DND-41 (cell line): ENCODE results near the gene NUDT3.
"Not testable (repeated sequence)": the region's sequence is repeated elsewhere in the genome, so short reads cannot be mapped to it uniquely, and the experiment has no call there.

ENCODE experiments used
- ATAC-seq: fragments of 200-7000 bp; cut with Tn5 transposase; 3 replicates; pipeline ENCODE4 v1.9.1; 2021; ENCODE audit warnings: low read depth; ENCODE audit not compliant: insufficient read depth
- DNase-seq: peaks from one replicate; pipeline ENCODE4 v3.0.0-alpha.2; 2020
- H2AFZ ChIP-seq: 2 replicates; pipeline ENCODE4 v1.6.0; 2012; ENCODE audit warnings: low read depth, low read length
- H3K27ac ChIP-seq: 2 replicates; pipeline ENCODE4 v1.5.1; 2012; ENCODE audit warnings: low read length, inconsistent platforms
- H3K27me3 ChIP-seq: fragments of 200-600 bp; sonication (generic); 2 replicates; pipeline ENCODE4 v1.6.0; 2012; ENCODE audit warnings: low read length, mild to moderate bottlenecking, inconsistent platforms; ENCODE audit not compliant: insufficient read depth, poor library complexity
- H3K36me3 ChIP-seq: 2 replicates; pipeline ENCODE4 v1.5.1; 2012; ENCODE audit warnings: low read length, inconsistent platforms; ENCODE audit not compliant: insufficient read depth
- H3K4me1 ChIP-seq: 2 replicates; pipeline ENCODE4 v1.5.1; 2012; ENCODE audit warnings: mild to moderate bottlenecking, low read length; ENCODE audit not compliant: insufficient read depth
- H3K4me2 ChIP-seq: 2 replicates; pipeline ENCODE4 v1.6.0; 2012; ENCODE audit warnings: mild to moderate bottlenecking, moderate library complexity, low read length, inconsistent platforms; ENCODE audit not compliant: insufficient read depth
- H3K4me3 ChIP-seq, 2 experiments: fragments of 200-600 bp in 1 of 2; shearing (Covaris generic) in 1 of 2; 2 replicates each; pipeline ENCODE4 v1.5.1; 2012 to 2016; ENCODE audit warnings: inconsistent platforms in 2 of 2, low read length in 2 of 2, mild to moderate bottlenecking in 2 of 2, low read depth in 1 of 2, moderate library complexity in 1 of 2
- H3K79me2 ChIP-seq: 2 replicates; pipeline ENCODE4 v1.6.0; 2012; ENCODE audit warnings: low read length, inconsistent platforms; ENCODE audit not compliant: insufficient read depth
- H3K9ac ChIP-seq: 2 replicates; pipeline ENCODE4 v1.6.0; 2012; ENCODE audit warnings: low read depth, mild to moderate bottlenecking, inconsistent platforms, low read length, moderate library complexity
- H3K9me3 ChIP-seq: 2 replicates; pipeline ENCODE4 v1.5.1; 2012; ENCODE audit warnings: low read length, moderate library complexity, mild to moderate bottlenecking, inconsistent platforms; ENCODE audit not compliant: insufficient read depth, severe bottlenecking
- H4K20me1 ChIP-seq: 2 replicates; pipeline ENCODE4 v1.6.0; 2012; ENCODE audit warnings: low read length; ENCODE audit not compliant: insufficient read depth
- EZH2 ChIP-seq: IDR thresholded peaks from 3 replicates; pipeline ENCODE4 v1.6.1; 2012; ENCODE audit warnings: borderline replicate concordance, low read depth, mild to moderate bottlenecking, moderate library complexity, low read length, inconsistent platforms; ENCODE audit not compliant: severe bottlenecking
- TF ChIP-seq, protein P1 (sequence below): IDR thresholded peaks from 2 replicates; pipeline ENCODE4 v1.5.1; 2012; ENCODE audit warnings: borderline replicate concordance, low read length, moderate library complexity, mild to moderate bottlenecking; ENCODE audit not compliant: poor library complexity, severe bottlenecking; ENCODE audit errors: extremely low read depth

NUDT3 gene

DNA sequence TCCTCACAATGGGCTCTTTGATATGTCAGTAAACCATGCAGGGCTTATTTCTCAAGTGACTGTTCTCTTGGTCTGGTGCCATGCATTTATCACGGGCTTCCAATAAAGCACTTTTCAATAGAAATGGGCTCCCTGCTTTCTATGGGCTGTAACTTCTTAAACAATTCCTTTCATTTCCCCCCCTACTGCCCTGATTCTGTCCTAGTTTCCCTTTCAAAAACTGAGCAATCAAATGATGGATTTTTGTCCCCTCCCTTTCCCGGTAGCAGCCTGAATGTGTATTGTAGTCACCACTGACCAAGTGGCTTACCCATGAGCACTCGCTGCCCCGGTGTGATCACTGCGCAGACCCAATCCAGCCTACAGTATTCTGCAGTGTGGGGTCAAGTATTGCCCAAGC lies 19.5 kb upstream of the NUDT3 start:
- no peaks in the 10 kb centered on the region for H3K9me3 ChIP-seq
- TF ChIP-seq, protein P1, sequence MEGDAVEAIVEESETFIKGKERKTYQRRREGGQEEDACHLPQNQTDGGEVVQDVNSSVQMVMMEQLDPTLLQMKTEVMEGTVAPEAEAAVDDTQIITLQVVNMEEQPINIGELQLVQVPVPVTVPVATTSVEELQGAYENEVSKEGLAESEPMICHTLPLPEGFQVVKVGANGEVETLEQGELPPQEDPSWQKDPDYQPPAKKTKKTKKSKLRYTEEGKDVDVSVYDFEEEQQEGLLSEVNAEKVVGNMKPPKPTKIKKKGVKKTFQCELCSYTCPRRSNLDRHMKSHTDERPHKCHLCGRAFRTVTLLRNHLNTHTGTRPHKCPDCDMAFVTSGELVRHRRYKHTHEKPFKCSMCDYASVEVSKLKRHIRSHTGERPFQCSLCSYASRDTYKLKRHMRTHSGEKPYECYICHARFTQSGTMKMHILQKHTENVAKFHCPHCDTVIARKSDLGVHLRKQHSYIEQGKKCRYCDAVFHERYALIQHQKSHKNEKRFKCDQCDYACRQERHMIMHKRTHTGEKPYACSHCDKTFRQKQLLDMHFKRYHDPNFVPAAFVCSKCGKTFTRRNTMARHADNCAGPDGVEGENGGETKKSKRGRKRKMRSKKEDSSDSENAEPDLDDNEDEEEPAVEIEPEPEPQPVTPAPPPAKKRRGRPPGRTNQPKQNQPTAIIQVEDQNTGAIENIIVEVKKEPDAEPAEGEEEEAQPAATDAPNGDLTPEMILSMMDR: no peak
- TF ChIP-seq EZH2: no peak
- H3K36me3 ChIP-seq: peaks cover 27% of the 10 kb centered on the region
- no peak overlapping the region for H3K4me2 ChIP-seq
- H3K9ac ChIP-seq: no peak overlapping the region
- ATAC-seq (no peak), DNase-seq (no peak)
- H4K20me1 ChIP-seq: peaks cover 6% of the 10 kb centered on the region; the same call in 1 of the 2 replicates
- H3K79me2 ChIP-seq: no peaks in the 10 kb centered on the region
- no peaks in the 10 kb centered on the region for H3K27me3 ChIP-seq
- no peak overlapping the region for H3K27ac ChIP-seq
- no peak overlapping the region for H2AFZ ChIP-seq
- no peaks in the 10 kb centered on the region for H3K4me1 ChIP-seq
- H3K4me3 ChIP-seq: no peak overlapping the region

GRCh38 chr6:34407915-34408314 lies 15.4 kb upstream of the NUDT3 start:
- not testable (repeated sequence) for H3K9ac ChIP-seq, H4K20me1 ChIP-seq, H3K27ac ChIP-seq, H3K4me2 ChIP-seq, DNase-seq, H2AFZ ChIP-seq, H3K4me1 ChIP-seq, H3K4me3 ChIP-seq, H3K27me3 ChIP-seq, ATAC-seq, H3K79me2 ChIP-seq, H3K9me3 ChIP-seq, H3K36me3 ChIP-seq

GRCh38 chr6:34396518-34396917 lies 4.0 kb upstream of the NUDT3 start:
- no peak for DNase-seq
- no peak overlapping the region for H3K4me3 ChIP-seq
- peaks cover 5% of the 10 kb centered on the region for H3K9me3 ChIP-seq
- no peak overlapping the region for H3K9ac ChIP-seq
- no peak for TF ChIP-seq EZH2
- TF ChIP-seq, protein P1: no peak
- H3K27ac ChIP-seq: no peak overlapping the region
- no peak for ATAC-seq
- H2AFZ ChIP-seq: no peak overlapping the region
- no peaks in the 10 kb centered on the region for H4K20me1 ChIP-seq
- H3K79me2 ChIP-seq: peaks cover 15% of the 10 kb centered on the region
- H3K27me3 ChIP-seq: no peaks in the 10 kb centered on the region
- no peak overlapping the region for H3K4me2 ChIP-seq
- H3K36me3 ChIP-seq: no peaks in the 10 kb centered on the region; the same call in 1 of the 2 replicates
- H3K4me1 ChIP-seq: peaks cover 13% of the 10 kb centered on the region

DNA sequence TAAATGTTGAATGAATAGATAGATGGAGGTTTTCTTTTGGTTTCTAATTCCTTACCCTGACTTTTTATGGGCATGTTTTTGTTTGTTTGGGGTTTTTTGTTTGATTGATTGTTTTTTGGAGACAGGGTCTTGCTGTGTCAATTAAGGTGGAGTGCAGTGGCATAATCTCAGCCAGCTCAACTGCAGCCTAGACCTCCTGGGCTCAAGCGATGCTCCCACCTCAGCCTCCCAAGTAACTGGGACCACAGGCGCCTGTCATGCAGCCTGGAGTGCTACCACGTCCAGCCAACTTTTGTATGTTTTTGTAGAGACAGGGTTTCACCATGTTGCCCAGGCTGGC lies 1.5 kb upstream of the NUDT3 start:
- Histone ChIP-seq H3K27me3 (no peaks in the 10 kb centered on the region), H3K9me3 (peaks cover 5% of the 10 kb centered on the region)

More for the DNA sequence above, 1.5 kb upstream of the NUDT3 start:
- no peak for TF ChIP-seq EZH2
- TF ChIP-seq, protein P1: no peak
- peak overlapping the region; percentile 21; the same call in 1 of the 2 replicates for H2AFZ ChIP-seq
- peak overlapping the region; percentile 98 for H3K9ac ChIP-seq
- H4K20me1 ChIP-seq: peaks cover 8% of the 10 kb centered on the region
- H3K4me3 ChIP-seq: peak overlapping the region in 1 of 2 experiments; percentile 69; a peak in 2 of 4 replicates
- H3K4me2 ChIP-seq: peak overlapping the region; percentile 78
- H3K4me1 ChIP-seq: peaks cover 31% of the 10 kb centered on the region
- DNase-seq (no peak), ATAC-seq (no peak)
- peaks cover 3% of the 10 kb centered on the region; the same call in 1 of the 2 replicates for H3K36me3 ChIP-seq
- H3K27ac ChIP-seq: no peak overlapping the region
- H3K79me2 ChIP-seq: peaks cover 40% of the 10 kb centered on the region
